Hematopoietic multipotent progenitor cell (in vitro differentiated cells): ENCODE results near the gene HSP90AB1. TPM values are rescaled to one million over a fixed set of nuclear protein-coding genes. Genes with fewer than 3 reads are reported as not detected.

Source experiments
- DNase-seq, 3 donors: peaks; one replicate each; pipeline ENCODE4 v3.0.0-alpha.2; 2011 to 2015; ENCODE audit warnings: low read depth in 2 of 3, low spot score in 2 of 3
- total RNA-seq: library from RNA; depleted of rRNA; stranded (reverse); fragments of >200 nt; gene quantifications from one replicate; pipeline ENCODE4 v1.2.3, GENCODE V29; 2012

The HSP90AB1 gene
- total RNA-seq: 770 TPM

DNA sequence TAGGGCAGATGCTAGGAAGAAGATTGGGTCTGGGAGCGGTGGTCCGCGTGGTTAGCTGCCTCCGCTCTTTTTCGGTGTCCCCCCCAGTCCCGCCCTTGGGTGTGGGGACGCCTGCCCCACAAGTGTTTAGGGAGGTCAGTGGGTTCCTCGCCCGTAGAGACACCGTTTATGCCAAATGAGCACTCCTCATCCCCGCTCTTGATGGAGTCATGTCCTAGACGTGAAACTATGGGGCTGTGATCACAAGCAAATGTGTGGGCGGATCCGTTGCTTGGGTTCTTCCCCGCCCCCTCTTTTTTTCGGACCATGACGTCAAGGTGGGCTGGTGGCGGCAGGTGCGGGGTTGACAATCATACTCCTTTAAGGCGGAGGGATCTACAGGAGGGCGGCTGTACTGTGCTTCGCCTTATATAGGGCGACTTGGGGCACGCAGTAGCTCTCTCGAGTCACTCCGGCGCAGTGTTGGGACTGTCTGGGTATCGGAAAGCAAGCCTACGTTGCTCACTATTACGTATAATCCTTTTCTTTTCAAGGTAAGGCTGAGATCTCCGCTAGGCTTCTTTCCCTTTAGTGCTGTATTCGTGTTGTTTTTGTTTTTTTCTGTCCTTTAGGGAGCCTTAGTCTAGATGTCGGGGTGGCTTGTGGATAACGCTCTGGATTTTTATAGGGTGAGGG, at the start of gene HSP90AB1:
Gene HSP90AB1 (plus strand): TSS at position 439 of the 675 bp plus-strand sequence. CDS start 1,529 bp downstream, outside the sequence.
- peak; percentile 90 to 98 (median 95) for DNase-seq

GRCh38 chr6:44198684-44199083, 48.2 kb upstream of the HSP90AB1 start:
- no peak for DNase-seq

GRCh38 chr6:44199883-44200282, 47.0 kb upstream of the HSP90AB1 start:
- no peak for DNase-seq

- DNase-seq: no peak
These were observed 45.7 kb upstream of the HSP90AB1 start for GRCh38 chr6:44201200-44201599.

- no peak for DNase-seq
These were observed 45.1 kb upstream of the HSP90AB1 start for GRCh38 chr6:44201638-44202303.

DNA sequence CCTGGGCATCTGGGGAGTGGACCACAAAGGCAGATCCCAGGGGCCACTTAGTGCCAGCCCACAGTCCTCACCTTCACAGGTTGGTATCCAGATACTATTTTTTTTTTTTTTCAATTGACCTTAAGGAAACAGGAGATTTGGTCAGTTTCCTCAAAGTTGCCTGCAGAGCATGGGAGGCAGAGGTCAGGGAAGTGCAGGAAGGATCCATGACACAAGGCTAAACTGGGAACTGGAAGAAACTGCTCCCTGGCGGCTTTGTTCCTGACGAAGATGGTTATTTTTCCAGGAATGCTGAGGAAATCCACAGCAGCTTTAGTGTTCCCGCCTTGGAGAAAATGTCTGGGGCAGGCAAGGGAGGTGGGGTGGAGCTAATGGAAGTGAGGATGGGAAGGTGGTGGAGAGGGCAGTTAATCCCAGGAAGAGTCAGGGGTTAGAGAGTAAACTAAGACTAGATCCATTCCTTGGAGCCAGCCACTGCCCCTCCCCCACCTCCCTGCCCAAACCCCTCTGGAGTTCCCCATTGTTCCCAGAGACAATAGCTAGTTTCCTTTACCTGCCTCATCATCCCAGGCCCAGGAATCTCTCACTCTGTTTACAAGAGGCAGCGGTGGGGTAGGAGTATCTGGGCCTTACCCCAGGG, 44.4 kb upstream of the HSP90AB1 start:
- no peak for DNase-seq

DNA sequence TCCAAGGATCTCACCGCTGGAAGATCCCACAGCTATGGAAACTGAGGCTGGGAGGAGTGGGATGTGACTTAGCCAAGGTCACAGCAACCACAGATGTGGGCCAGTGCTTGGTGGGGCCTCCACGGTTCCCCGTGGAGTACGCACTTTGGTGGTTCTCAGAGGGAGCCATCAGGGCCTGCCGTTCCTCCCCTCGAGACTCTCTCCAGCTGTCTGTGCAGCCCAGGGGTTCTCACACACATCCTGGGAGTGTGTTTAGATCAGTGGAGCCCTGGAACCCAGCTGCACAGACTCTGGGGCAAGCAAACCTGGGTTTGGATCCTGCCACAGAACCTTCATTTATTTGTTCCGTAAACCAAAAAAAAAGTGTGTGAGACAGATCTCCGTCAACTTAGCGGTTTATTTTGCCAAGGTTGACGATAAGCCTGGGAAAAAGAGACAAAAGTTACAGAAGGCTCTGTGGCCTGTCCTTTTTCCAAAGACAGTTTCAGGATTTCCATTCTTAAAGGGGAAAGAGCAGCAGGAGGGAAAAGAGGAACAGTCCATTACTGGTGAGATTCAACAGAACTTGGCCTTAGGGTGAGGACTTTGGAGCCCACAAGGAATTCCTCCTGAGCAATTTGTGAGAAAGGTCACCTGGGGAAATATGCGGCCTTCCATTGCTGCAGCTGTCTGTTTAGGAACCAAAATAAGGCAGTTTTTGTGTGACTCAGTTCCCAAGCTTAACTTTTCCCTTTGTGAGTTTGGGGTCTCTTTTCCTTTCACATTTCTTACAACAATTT, 43.7 kb upstream of the HSP90AB1 start:
- no peak for DNase-seq

GRCh38 chr6:44203955-44204354, 42.9 kb upstream of the HSP90AB1 start:
- DNase-seq: no peak

DNA sequence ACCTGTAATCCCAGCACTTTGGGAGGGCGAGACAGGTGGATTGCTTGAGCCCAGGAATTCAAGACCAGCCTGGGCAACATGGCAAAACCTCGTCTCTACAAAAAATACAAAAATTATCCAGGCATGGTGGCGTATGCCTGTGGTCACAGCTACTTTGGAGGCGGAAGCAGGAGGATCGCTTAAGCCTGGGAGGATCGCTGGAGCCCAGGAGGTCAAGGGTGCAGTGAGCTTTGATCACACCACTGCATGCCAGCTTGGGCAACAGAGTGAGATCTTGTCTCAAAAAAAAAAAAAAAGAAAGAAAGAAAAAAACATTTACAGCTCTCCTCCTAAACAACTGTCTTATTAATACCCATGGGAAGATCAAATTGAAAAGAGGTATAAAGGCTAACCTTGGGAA, 38.9 kb upstream of the HSP90AB1 start:
- DNase-seq: no peak

GRCh38 chr6:44211284-44211683, 35.6 kb upstream of the HSP90AB1 start:
- DNase-seq: no peak

- DNase-seq: no peak
These were observed 32.6 kb upstream of the HSP90AB1 start for GRCh38 chr6:44214307-44214706.

DNA sequence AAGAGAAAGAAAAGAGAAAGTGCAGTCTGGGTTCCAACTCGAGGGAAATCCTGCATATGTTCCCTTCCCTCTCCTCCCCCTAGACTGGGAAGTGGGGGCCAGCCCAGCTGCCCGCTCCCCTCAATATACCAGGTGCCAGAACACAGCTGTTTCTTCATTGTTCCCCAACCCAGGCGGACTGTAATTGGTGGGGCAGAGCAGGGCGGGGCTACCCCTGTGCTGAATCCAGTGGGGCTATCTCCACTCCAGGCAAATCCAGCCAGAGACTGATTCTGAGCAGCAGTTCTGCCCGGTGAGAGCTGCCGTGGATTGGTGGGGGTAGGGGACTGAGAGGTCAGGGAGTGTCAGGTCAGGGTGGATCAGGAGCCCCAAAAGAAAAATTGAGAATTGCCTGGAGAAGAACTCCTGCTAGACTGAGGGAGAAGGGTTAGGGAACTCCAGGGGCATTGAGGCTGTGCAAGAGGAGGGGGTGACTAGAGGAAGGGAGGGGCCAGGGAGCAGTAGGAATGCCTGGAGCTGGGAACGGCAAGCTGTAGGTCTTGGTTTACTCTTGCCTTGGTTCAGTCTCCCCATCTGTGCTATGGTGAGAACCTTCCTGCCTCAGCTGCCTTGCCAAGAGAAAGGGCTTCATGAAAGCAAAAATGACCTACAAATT, 30.1 kb upstream of the HSP90AB1 start, which contains the start of gene MYMX:
Gene MYMX (plus strand): TSS at position 250 of the 655 bp plus-strand sequence. CDS start 546 bp downstream, outside the sequence.
- DNase-seq: no peak

DNA sequence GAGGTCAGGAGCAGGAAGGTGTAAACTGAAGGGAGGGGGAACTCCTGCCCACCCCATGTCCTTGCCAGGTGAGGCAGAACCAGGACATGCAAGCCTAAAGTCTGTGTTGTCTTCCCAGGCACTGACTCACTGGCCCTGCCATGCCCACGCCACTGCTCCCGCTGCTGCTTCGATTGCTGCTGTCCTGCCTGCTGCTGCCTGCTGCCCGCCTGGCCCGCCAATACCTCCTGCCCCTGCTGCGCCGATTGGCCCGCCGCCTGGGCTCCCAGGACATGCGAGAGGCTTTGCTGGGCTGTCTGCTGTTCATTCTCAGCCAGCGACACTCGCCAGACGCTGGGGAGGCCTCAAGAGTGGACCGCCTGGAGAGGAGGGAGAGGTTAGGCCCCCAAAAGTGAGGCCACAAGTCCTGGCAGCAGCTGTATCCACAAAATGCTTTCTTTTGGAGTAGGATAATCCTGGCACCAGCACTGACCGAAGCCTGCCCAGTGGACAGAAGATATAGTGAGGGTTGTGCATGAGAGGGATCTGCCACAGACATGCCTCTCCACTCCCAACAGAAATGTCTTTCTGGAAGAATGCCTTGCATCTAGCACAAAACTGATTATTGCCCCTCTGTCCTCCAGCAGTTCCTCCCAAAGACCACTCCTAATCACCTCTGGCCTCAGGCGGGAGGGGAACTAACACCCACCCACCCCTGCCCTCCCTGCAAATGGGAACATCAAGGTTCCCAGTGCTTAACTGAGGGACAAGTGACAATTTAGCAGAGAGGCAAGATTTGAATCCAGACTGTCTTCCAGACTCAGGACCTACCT, 29.4 kb upstream of the HSP90AB1 start:
- DNase-seq: no peak

GRCh38 chr6:44219053-44219814, 27.7 kb upstream of the HSP90AB1 start:
- DNase-seq: peak in 2 of 3 donors; percentile 57 to 64

GRCh38 chr6:44219815-44220784, 26.8 kb upstream of the HSP90AB1 start:
- DNase-seq: no peak

GRCh38 chr6:44220913-44221290, 26.0 kb upstream of the HSP90AB1 start:
- DNase-seq: no peak

GRCh38 chr6:44221291-44221960, 25.5 kb upstream of the HSP90AB1 start:
- DNase-seq: peak; percentile 51 to 92 (median 89)
